NCI-H2029 treated with DMSO at 0.1 percent for 48 hours (cell line): ENCODE data around the gene KBTBD4.
"Not testable (repeated sequence)": the region's sequence is repeated elsewhere in the genome, so short reads cannot be mapped to it uniquely, and the experiment has no call there.

Experiments used
- DNase-seq: peaks from one replicate; lab custom pipeline; 2025; lab: John Stamatoyannopoulos, UW

KBTBD4 gene

GRCh38 chr11:47558695-47559094, 20.1 kb downstream of the KBTBD4 start:
- no peak for DNase-seq

- DNase-seq, result not testable (repeated sequence)
Measured at GRCh38 chr11:47557004-47557403, 21.8 kb downstream of the KBTBD4 start.

GRCh38 chr11:47553406-47553743, 25.4 kb downstream of the KBTBD4 start:
- DNase-seq, result no peak

DNA sequence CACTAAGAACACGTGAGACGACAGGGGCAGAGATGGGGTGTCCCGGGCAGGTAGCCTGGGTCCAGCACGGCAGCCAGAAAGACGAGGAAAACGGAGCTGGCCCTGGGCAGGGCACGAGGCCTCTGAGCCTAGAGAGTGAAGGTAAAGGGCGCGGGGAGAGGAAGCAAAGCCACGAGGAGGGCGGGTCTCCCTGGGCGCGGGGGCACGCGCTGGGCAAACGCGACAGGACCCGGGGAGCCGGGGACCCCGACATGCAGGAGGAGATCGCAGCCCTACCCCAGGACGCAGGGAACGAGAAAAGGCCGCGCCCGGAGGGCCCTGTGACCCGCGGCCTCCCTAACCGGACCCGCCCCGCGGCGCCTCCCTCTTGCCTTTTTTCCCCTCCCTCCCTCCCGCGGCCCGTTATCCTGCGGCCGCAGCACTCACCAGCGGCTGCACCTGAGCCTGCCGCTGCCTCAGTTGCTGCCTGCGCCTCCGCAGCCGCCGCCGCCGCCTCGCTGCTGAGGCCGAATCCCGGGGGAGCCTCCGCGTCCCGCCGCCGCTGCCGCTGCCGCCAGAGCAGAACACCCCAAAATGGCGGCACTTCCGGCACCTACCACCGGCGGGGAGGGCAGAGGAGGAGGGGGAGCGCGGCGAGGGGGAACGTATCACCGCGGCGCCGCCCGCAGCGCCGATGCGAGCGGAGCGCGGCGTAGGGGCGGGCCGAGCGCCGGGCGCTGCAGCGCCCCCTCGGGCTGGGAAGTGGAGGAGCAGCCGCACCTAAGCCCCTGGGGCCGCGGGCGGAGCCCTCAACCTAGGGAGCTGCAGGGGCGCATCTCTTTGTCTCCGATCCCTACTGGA, 26.0 kb downstream of the KBTBD4 start, which contains the start of gene CELF1:
TSS of gene CELF1 (minus strand) at position 567 of the 840 bp plus-strand sequence. CDS start 53,609 bp downstream, outside the sequence.
- DNase-seq, result peak; percentile 67

DNA sequence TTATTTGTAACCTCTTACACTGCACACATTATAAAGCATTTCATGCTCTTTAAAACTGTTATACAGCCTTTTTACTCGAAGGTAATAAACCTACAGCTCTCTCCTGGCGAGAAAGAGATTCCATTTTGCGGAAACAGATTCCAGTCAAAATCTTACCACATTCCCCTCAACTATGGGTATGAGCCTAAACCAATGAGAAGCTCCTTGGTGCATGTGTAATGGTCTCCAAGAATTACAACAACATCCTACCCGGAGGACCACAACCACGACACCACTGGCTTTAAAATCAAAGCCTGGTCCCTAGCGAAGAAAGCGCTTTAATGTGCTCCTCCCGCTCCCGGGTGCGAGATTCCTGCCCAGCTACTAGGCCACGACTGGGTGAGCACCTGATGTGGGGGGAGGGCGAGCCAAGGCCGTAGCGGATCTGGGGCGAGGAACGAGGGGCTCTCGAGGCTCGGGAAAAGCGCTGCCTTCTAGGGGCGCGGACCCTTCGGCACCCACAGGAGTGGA, 26.7 kb downstream of the KBTBD4 start:
- DNase-seq, result no peak

DNA sequence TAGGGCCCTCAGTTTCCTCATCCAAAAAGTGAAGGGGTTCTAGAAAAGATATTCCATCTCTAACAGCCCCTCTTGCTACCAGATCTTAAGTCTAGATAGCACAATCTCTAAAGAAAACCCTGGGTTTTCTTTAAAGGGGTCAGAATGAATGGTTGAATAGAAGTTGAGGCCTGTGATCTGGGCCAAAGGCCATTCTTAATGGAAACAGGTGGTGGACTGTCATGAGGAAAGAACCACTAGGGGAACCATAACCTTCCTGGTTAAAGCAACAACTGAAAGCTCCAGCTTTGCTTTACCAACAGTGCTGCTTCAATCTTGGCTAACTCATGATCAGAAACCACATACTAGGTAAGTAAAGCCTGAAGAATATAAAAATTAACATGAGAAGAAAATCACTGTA, 27.7 kb downstream of the KBTBD4 start:
- no peak for DNase-seq

GRCh38 chr11:47550288-47551047, 28.3 kb downstream of the KBTBD4 start:
- no peak for DNase-seq

- DNase-seq, result not testable (repeated sequence)
Measured at GRCh38 chr11:47546274-47546673, 32.5 kb downstream of the KBTBD4 start.

GRCh38 chr11:47545298-47545697, 33.5 kb downstream of the KBTBD4 start:
- no peak for DNase-seq

- DNase-seq, result no peak
Measured at GRCh38 chr11:47541070-47541469, 37.7 kb downstream of the KBTBD4 start.

DNA sequence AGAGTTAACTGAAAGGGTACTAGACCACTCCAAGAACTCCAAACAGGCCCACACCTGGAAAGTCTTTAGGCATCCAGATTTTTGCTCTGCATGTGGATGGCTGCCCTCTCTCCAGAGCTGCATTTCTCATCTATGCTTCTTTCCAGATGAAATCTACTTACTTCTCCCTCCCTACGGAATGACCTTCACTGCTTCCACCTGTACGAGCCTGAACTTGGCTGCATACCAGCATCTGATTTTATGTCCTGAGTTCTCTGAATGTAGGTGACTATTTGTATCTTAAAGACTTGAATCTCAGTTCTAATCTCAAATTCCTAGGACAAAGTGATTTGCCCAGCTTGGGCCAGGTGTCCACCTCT, 39.1 kb downstream of the KBTBD4 start:
- DNase-seq, result no peak

GRCh38 chr11:47538741-47539565, 39.8 kb downstream of the KBTBD4 start:
- peak; percentile 89 for DNase-seq

DNA sequence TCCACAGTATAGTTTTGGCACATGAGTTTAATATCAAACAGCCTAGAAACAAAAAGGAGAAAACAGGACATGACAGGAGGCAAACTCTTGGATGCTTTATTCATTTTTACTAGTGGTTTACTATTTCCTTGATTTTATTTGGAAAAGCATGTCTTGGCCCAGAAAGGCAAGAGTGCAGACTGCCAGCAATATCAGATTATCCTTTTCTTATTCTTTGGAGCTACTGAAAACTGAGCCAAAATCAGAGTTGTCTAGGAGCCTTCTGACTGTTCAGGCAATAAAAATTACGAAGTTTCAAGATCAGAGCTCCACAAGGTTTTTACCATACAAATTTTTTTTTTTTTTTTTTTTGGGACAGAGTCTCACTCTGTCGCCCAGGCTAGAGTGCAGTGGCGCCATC, 41.9 kb downstream of the KBTBD4 start:
- no peak for DNase-seq

DNA sequence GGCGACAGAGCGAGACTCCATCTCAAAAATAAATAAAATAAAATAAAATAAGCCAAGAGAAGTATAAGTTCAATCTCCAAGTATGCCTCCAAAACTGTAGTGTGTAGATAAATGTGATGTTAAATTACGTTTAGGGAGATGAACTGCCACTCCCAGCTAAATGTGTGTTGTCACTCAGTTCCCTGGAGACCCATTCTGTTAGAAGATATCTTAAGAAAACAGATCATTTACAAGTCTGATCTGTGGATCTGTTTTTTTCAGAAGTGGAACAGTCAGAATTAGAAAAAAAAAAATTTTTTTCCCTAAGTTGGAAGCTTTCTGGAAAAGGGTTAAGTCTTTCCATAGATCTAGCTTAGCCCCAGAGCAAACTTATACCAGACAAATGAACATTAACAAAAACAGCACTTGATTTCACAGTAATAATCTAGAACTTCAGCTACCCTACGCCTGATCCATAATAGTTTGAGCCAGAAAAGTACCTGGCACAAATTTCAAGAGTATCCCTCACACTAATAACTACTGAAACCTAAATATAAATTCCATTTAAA, 44.0 kb downstream of the KBTBD4 start:
- no peak for DNase-seq

GRCh38 chr11:47533690-47534151, 45.0 kb downstream of the KBTBD4 start:
- no peak for DNase-seq

GRCh38 chr11:47532597-47533213, 46.1 kb downstream of the KBTBD4 start:
- no peak for DNase-seq

DNA sequence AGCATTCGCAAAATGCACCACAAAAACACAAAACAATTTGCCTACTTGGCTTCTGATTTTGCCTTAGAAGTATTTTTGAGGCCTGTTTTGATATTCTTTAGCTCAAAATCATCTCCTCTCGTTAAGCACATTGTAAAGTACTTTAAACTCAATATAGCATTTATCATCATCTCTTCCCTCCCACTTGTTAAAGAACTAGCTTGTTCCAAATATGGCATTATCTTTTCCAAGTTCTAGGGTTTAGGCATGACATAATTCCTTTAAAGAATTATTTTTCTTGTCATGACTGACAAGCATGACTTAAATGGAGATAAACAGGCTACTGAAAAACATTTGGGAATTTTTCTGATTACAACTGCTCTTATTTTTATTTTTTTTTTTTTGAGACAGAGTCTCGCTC, 47.1 kb downstream of the KBTBD4 start:
- no peak for DNase-seq

- not testable (repeated sequence) for DNase-seq
Measured at GRCh38 chr11:47530721-47531120, 48.0 kb downstream of the KBTBD4 start.

DNA sequence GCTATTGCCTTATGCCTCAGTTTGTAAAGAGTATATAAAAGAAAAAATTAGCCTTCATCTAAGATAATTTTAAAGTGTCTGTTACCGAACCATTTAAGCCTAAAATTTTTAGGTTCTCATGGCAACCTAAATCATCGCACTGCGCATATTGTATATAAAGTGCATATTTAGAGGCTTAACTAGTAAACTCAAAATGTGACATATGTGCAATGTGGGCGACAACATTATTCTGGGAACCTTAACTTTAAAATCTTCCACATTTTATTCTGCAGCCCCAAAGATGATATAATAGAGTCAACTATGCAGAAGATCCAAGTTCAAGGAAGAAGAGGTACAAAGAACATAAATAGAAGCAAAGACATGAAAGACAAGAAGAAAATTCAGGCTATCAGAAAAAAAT, 48.8 kb downstream of the KBTBD4 start:
- DNase-seq, result no peak

DNA sequence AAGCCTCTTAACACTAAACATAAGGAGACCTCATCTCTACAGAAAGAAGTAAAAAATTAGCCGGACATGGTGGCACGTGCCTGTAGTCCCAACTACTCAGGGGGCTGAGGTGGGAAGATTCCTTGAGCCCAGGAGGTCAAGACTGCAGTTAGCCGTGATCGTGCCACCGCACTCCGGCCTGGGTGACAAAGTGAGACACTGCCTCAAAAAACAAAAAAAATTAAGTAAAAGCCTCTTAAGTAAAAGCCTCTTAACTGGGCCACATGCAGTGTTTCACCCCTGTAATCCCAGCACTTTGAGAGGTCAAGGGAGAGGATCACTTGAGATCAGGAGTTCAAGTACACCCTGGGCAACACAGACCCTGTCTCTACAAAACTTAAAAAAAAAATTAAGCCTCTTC, 51.6 kb downstream of the KBTBD4 start:
- no peak for DNase-seq

- not testable (repeated sequence) for DNase-seq
Measured at GRCh38 chr11:47526032-47526431, 52.7 kb downstream of the KBTBD4 start.
